ENCODE results near the gene UGT1A5. TPM values are rescaled to one million over a fixed set of nuclear protein-coding genes. Genes with fewer than 3 reads are reported as not detected.
"Not testable (repeated sequence)": the region's sequence is repeated elsewhere in the genome, so short reads cannot be mapped to it uniquely, and the experiment has no call there.

UGT1A5 gene
- polyA plus RNA-seq, 1 of the 3 experiments (the other 2 are of a cell fraction): not detected

GRCh38 chr2:233745073-233745755, 32.5 kb downstream of the UGT1A5 start:
- Histone ChIP-seq H3K27ac (ENCODE audit: low read depth in 2 of 2, low read length in 1 of 2) (no peak overlapping the region), H3F3A (replicated peaks; ENCODE audit: insufficient read depth) (no peaks in the 10 kb centered on the region), H3K9me3 (no peaks in the 10 kb centered on the region), H3K9me2 (no peaks in the 10 kb centered on the region), H4K20me1 (ENCODE audit: insufficient read depth) (no peaks in the 10 kb centered on the region), H2AFZ (ENCODE audit: low read depth) (no peak overlapping the region), H3K36me3 (replicated peaks in 1 of 2; ENCODE audit: control insufficient read depth in 1 of 2, insufficient read depth in 2 of 2, low read length in 1 of 2) (no peaks in the 10 kb centered on the region), H3K79me2 (ENCODE audit: insufficient read depth) (no peaks in the 10 kb centered on the region), H3K4me3 (ENCODE audit: low read depth in 2 of 2, low read length in 1 of 2) (no peak overlapping the region), H3K27me3 (ENCODE audit: insufficient read depth) (no peaks in the 10 kb centered on the region; the same call in 1 of the 2 replicates), H3K4me1 (ENCODE audit: control insufficient read depth in 1 of 2, insufficient read depth in 2 of 2, low read depth in 1 of 2, low read length in 1 of 2) (no peaks in the 10 kb centered on the region), H3K9ac (no peak overlapping the region), H3K4me2 (no peak overlapping the region)
- 28% methylated on average over 5 of the region's 5 CpGs for WGBS (ENCODE audit: low lambda C conversion rate)
- ChIA-PET CTCF (no interaction called here), POLR2A (no interaction called here)
- TF ChIP-seq RXRA (IDR thresholded peaks at IDR 0.05; ENCODE audit: borderline replicate concordance, low read depth) (no peak), EP300 (IDR thresholded peaks at IDR 0.05; ENCODE audit: borderline replicate concordance in 1 of 2, low read depth in 1 of 2, low read length in 1 of 2) (no peak), MXI1 (IDR thresholded peaks at IDR 0.05; ENCODE audit: low read depth, low read length) (no peak), SMC3 (IDR thresholded peaks at IDR 0.05; ENCODE audit: low read depth, low read length) (no peak), CTCF (IDR thresholded peaks at IDR 0.05) (no peak), SIN3A (IDR thresholded peaks at IDR 0.05; ENCODE audit: borderline replicate concordance, low read depth, low read length) (no peak)
- DNase-seq: no peak

- H3K9me2 ChIP-seq; H3K36me3 ChIP-seq (replicated peaks in 1 of 2; ENCODE audit: control insufficient read depth in 1 of 2, insufficient read depth in 2 of 2, low read length in 1 of 2); H3K9ac ChIP-seq; H3K27me3 ChIP-seq (ENCODE audit: insufficient read depth); H3K79me2 ChIP-seq (ENCODE audit: insufficient read depth); H3K4me2 ChIP-seq; H2AFZ ChIP-seq (ENCODE audit: low read depth); H3K4me1 ChIP-seq (ENCODE audit: control insufficient read depth in 1 of 2, insufficient read depth in 2 of 2, low read depth in 1 of 2, low read length in 1 of 2); H3F3A ChIP-seq (replicated peaks; ENCODE audit: insufficient read depth); H3K9me3 ChIP-seq; POLR2A ChIA-PET; DNase-seq; H3K27ac ChIP-seq (ENCODE audit: low read depth in 2 of 2, low read length in 1 of 2); H4K20me1 ChIP-seq (ENCODE audit: insufficient read depth); H3K4me3 ChIP-seq (ENCODE audit: low read depth in 2 of 2, low read length in 1 of 2): not testable (repeated sequence)
- 9% methylated on average over 2 of the region's 2 CpGs for WGBS (ENCODE audit: low lambda C conversion rate)
- CTCF ChIA-PET: interaction anchor here (1.9 kb wide), 1 partner anchor 34 kb away, joined by 6 read pairs; no protein-coding TSS in a partner anchor
These were observed 33.1 kb downstream of the UGT1A5 start for GRCh38 chr2:233745838-233746237.

- Histone ChIP-seq H3K9ac (no peak overlapping the region), H3K27me3 (ENCODE audit: insufficient read depth) (no peaks in the 10 kb centered on the region; the same call in 1 of the 2 replicates), H3K9me3 (no peaks in the 10 kb centered on the region), H3K36me3 (replicated peaks in 1 of 2; ENCODE audit: control insufficient read depth in 1 of 2, insufficient read depth in 2 of 2, low read length in 1 of 2) (no peaks in the 10 kb centered on the region), H3K27ac (ENCODE audit: low read depth in 2 of 2, low read length in 1 of 2) (no peak overlapping the region), H2AFZ (ENCODE audit: low read depth) (no peak overlapping the region), H3K4me1 (ENCODE audit: control insufficient read depth in 1 of 2, insufficient read depth in 2 of 2, low read depth in 1 of 2, low read length in 1 of 2) (no peaks in the 10 kb centered on the region), H3F3A (replicated peaks; ENCODE audit: insufficient read depth) (no peaks in the 10 kb centered on the region), H4K20me1 (ENCODE audit: insufficient read depth) (no peaks in the 10 kb centered on the region), H3K4me2 (no peak overlapping the region), H3K9me2 (no peaks in the 10 kb centered on the region), H3K79me2 (ENCODE audit: insufficient read depth) (no peaks in the 10 kb centered on the region), H3K4me3 (ENCODE audit: low read depth in 2 of 2, low read length in 1 of 2) (no peak overlapping the region)
- ChIA-PET POLR2A (no interaction called here), CTCF (interaction anchor here (1.9 kb wide), 1 partner anchor 35 kb away, joined by 6 read pairs; no protein-coding TSS in a partner anchor)
- TF ChIP-seq GATA2 (CRISPR knock-in tag; IDR thresholded peaks at IDR 0.05) (no peak), EP300 (IDR thresholded peaks at IDR 0.05; ENCODE audit: borderline replicate concordance in 1 of 2, low read depth in 1 of 2, low read length in 1 of 2) (no peak), USF1 (IDR thresholded peaks at IDR 0.05; ENCODE audit: borderline replicate concordance, low read depth) (no peak), MXI1 (IDR thresholded peaks at IDR 0.05; ENCODE audit: low read depth, low read length) (no peak), PBX3 (IDR thresholded peaks at IDR 0.05) (no peak)
- 53% methylated on average over 10 of the region's 10 CpGs for WGBS (ENCODE audit: low lambda C conversion rate)
- no peak for DNase-seq
These were observed 34.0 kb downstream of the UGT1A5 start for GRCh38 chr2:233746475-233747282.
